Measurements from ENCODE around the gene FRRS1. TPM values are rescaled to one million over a fixed set of nuclear protein-coding genes. Genes with fewer than 3 reads are reported as not detected.
"Not testable (repeated sequence)": the region's sequence is repeated elsewhere in the genome, so short reads cannot be mapped to it uniquely, and the experiment has no call there.

Gene FRRS1
- total RNA-seq (2014; rRNA removed; shearing (Covaris generic)), result 11.8 and 12.2 TPM in 2 replicates

GRCh38 chr1:99766378-99766800, at the start of gene FRRS1:
FRRS1 (minus strand) TSS chr1:99766635; CDS start chr1:99748768, 17,867 bp downstream.
- peak; percentile 73 to 84 for DNase-seq
- Histone ChIP-seq H3K4me3 (peak within 1 kb of the TSS; percentile 62), H3K36me3 (no peaks in the 10 kb centered on the region), H3K27ac (peak within 1 kb of the TSS; percentile 42; the same call in 1 of the 2 replicates), H3K4me1 (no peaks in the 10 kb centered on the region), H3K9me3 (replicated peaks) (no peaks in the 10 kb centered on the region), H3K27me3 (no peaks in the 10 kb centered on the region)

- DNase-seq, result no peak
These were observed 48.0 kb upstream of the FRRS1 start for GRCh38 chr1:99814373-99814900.

GRCh38 chr1:99811747-99812146, 45.3 kb upstream of the FRRS1 start:
- Histone ChIP-seq H3K27ac (no peak overlapping the region), H3K4me3 (no peak overlapping the region), H3K4me1 (peaks cover 4% of the 10 kb centered on the region), H3K27me3 (no peaks in the 10 kb centered on the region), H3K36me3 (no peaks in the 10 kb centered on the region), H3K9me3 (replicated peaks) (no peaks in the 10 kb centered on the region; the same call in 1 of the 2 replicates)
- DNase-seq, result no peak

More at GRCh38 chr1:99814373-99814900, 48.0 kb upstream of the FRRS1 start:
- Histone ChIP-seq H3K27me3 (no peaks in the 10 kb centered on the region), H3K27ac (no peak overlapping the region), H3K36me3 (no peaks in the 10 kb centered on the region), H3K4me1 (no peaks in the 10 kb centered on the region), H3K4me3 (no peak overlapping the region), H3K9me3 (replicated peaks) (no peaks in the 10 kb centered on the region)

GRCh38 chr1:99811075-99811474, 44.6 kb upstream of the FRRS1 start:
- Histone ChIP-seq H3K9me3 (replicated peaks) (no peaks in the 10 kb centered on the region; the same call in 1 of the 2 replicates), H3K36me3 (no peaks in the 10 kb centered on the region), H3K27ac (no peak overlapping the region), H3K4me1 (peaks cover 10% of the 10 kb centered on the region), H3K4me3 (no peak overlapping the region), H3K27me3 (no peaks in the 10 kb centered on the region)
- no peak for DNase-seq

- H3K36me3 ChIP-seq, result no peaks in the 10 kb centered on the region
- peak; percentile 75 to 95 for DNase-seq
- peaks cover 18% of the 10 kb centered on the region for H3K4me1 ChIP-seq
- no peaks in the 10 kb centered on the region; the same call in 1 of the 2 replicates for H3K9me3 ChIP-seq (replicated peaks)
- no peaks in the 10 kb centered on the region for H3K27me3 ChIP-seq
- peak overlapping the region; percentile 27 for H3K4me3 ChIP-seq
- H3K27ac ChIP-seq, result no peak overlapping the region
These were observed 42.1 kb upstream of the FRRS1 start for GRCh38 chr1:99808391-99809115.

GRCh38 chr1:99806882-99807281, 40.4 kb upstream of the FRRS1 start:
- no peak overlapping the region for H3K4me3 ChIP-seq
- H3K9me3 ChIP-seq (replicated peaks), result no peaks in the 10 kb centered on the region; the same call in 1 of the 2 replicates
- DNase-seq, result no peak
- H3K36me3 ChIP-seq, result no peaks in the 10 kb centered on the region
- no peaks in the 10 kb centered on the region for H3K27me3 ChIP-seq
- peak overlapping the region; percentile 79 for H3K27ac ChIP-seq
- H3K4me1 ChIP-seq, result peaks cover 18% of the 10 kb centered on the region

- Histone ChIP-seq H3K4me3 (no peak overlapping the region), H3K27ac (no peak overlapping the region), H3K4me1 (peaks cover 13% of the 10 kb centered on the region), H3K36me3 (peaks cover 2% of the 10 kb centered on the region; the same call in 1 of the 2 replicates), H3K27me3 (no peaks in the 10 kb centered on the region), H3K9me3 (replicated peaks) (no peaks in the 10 kb centered on the region; the same call in 1 of the 2 replicates)
- DNase-seq, result no peak
These were observed 35.1 kb upstream of the FRRS1 start for GRCh38 chr1:99801584-99801983.

- not testable (repeated sequence) for DNase-seq; H3K36me3 ChIP-seq; H3K9me3 ChIP-seq (replicated peaks); H3K27me3 ChIP-seq; H3K4me3 ChIP-seq; H3K4me1 ChIP-seq; H3K27ac ChIP-seq
These were observed 27.4 kb upstream of the FRRS1 start for GRCh38 chr1:99793861-99794260.

- no peaks in the 10 kb centered on the region; the same call in 1 of the 2 replicates for H3K27me3 ChIP-seq
- H3K4me3 ChIP-seq, result no peak overlapping the region
- H3K4me1 ChIP-seq, result no peaks in the 10 kb centered on the region
- H3K27ac ChIP-seq, result no peak overlapping the region
- 0 out of 2 replicates have a peak, but pooled peaks cover 3% of the 10 kb centered on the region for H3K9me3 ChIP-seq (replicated peaks)
- no peaks in the 10 kb centered on the region for H3K36me3 ChIP-seq
- no peak for DNase-seq
These were observed 23.3 kb upstream of the FRRS1 start for GRCh38 chr1:99789715-99790114.

- Histone ChIP-seq H3K27ac (no peak overlapping the region), H3K36me3 (no peaks in the 10 kb centered on the region)
- DNase-seq, result no peak
These were observed 22.5 kb upstream of the FRRS1 start for GRCh38 chr1:99788896-99789295.

GRCh38 chr1:99786751-99787501, 20.5 kb upstream of the FRRS1 start:
- no peaks in the 10 kb centered on the region for H3K9me3 ChIP-seq (replicated peaks)
- H3K36me3 ChIP-seq, result no peaks in the 10 kb centered on the region
- no peak overlapping the region for H3K4me3 ChIP-seq
- no peak overlapping the region for H3K27ac ChIP-seq
- no peaks in the 10 kb centered on the region for H3K4me1 ChIP-seq
- no peak for DNase-seq
- no peaks in the 10 kb centered on the region; the same call in 1 of the 2 replicates for H3K27me3 ChIP-seq

More at GRCh38 chr1:99788896-99789295, 22.5 kb upstream of the FRRS1 start:
- Histone ChIP-seq H3K9me3 (replicated peaks) (0 out of 2 replicates have a peak, but pooled peaks cover 3% of the 10 kb centered on the region), H3K4me1 (no peaks in the 10 kb centered on the region), H3K27me3 (no peaks in the 10 kb centered on the region; the same call in 1 of the 2 replicates), H3K4me3 (no peak overlapping the region)

- Histone ChIP-seq H3K27me3 (no peaks in the 10 kb centered on the region), H3K4me3 (no peak overlapping the region), H3K4me1 (peaks cover 14% of the 10 kb centered on the region), H3K27ac (no peak overlapping the region), H3K36me3 (no peaks in the 10 kb centered on the region), H3K9me3 (replicated peaks) (no peaks in the 10 kb centered on the region)
- DNase-seq, result no peak
These were observed 18.4 kb upstream of the FRRS1 start for GRCh38 chr1:99784809-99785255.

GRCh38 chr1:99784143-99784542, 17.7 kb upstream of the FRRS1 start:
- no peaks in the 10 kb centered on the region for H3K9me3 ChIP-seq (replicated peaks)
- H3K4me1 ChIP-seq, result peaks cover 21% of the 10 kb centered on the region
- H3K36me3 ChIP-seq, result no peaks in the 10 kb centered on the region
- peak; percentile 26 to 59 for DNase-seq
- no peak overlapping the region for H3K27ac ChIP-seq
- no peaks in the 10 kb centered on the region for H3K27me3 ChIP-seq
- H3K4me3 ChIP-seq, result no peak overlapping the region

- Histone ChIP-seq H3K4me3 (no peak overlapping the region), H3K27me3 (no peaks in the 10 kb centered on the region), H3K9me3 (replicated peaks) (no peaks in the 10 kb centered on the region), H3K4me1 (peaks cover 27% of the 10 kb centered on the region), H3K27ac (no peak overlapping the region), H3K36me3 (no peaks in the 10 kb centered on the region)
- no peak for DNase-seq
These were observed 16.5 kb upstream of the FRRS1 start for GRCh38 chr1:99782920-99783319.

- Histone ChIP-seq H3K4me1 (peaks cover 27% of the 10 kb centered on the region), H3K27ac (no peak overlapping the region), H3K36me3 (no peaks in the 10 kb centered on the region), H3K9me3 (replicated peaks) (no peaks in the 10 kb centered on the region), H3K4me3 (no peak overlapping the region), H3K27me3 (no peaks in the 10 kb centered on the region)
- DNase-seq, result no peak
These were observed 16.0 kb upstream of the FRRS1 start for GRCh38 chr1:99782397-99782796.
